ENCODE results near the gene MATN4.
A peak's percentile ranks its signal among the peaks of the same experiment; 100 is the strongest.

Gene MATN4

GRCh38 chr20:45290677-45291355 is 17.3 kb downstream of the MATN4 start:
- peak; percentile 12 to 37 for DNase-seq (ENCODE audit: low read depth in 2 of 2)

GRCh38 chr20:45289942-45290676 is 18.0 kb downstream of the MATN4 start:
- no peak for DNase-seq (ENCODE audit: low read depth in 2 of 2)

- DNase-seq (ENCODE audit: low read depth in 2 of 2) = no peak
Observed at GRCh38 chr20:45288860-45289259, 19.2 kb downstream of the MATN4 start.

GRCh38 chr20:45288376-45288775 is 19.7 kb downstream of the MATN4 start:
- DNase-seq (ENCODE audit: low read depth in 2 of 2) = no peak

- no peak for DNase-seq (ENCODE audit: low read depth in 2 of 2)
Observed at GRCh38 chr20:45283551-45284057, 24.5 kb downstream of the MATN4 start.

GRCh38 chr20:45282700-45283550 is 25.2 kb downstream of the MATN4 start:
- no peak for DNase-seq (ENCODE audit: low read depth in 2 of 2)

GRCh38 chr20:45279992-45280391 is 28.1 kb downstream of the MATN4 start:
- no peak for DNase-seq (ENCODE audit: low read depth in 2 of 2)

- no peak for DNase-seq (ENCODE audit: low read depth in 2 of 2)
Observed at GRCh38 chr20:45275338-45275737, 32.8 kb downstream of the MATN4 start.

- no peak for DNase-seq (ENCODE audit: low read depth in 2 of 2)
Observed at GRCh38 chr20:45269754-45270270, 38.3 kb downstream of the MATN4 start.

- DNase-seq (ENCODE audit: low read depth in 2 of 2) = no peak
Observed at GRCh38 chr20:45269056-45269455, 39.0 kb downstream of the MATN4 start.

- no peak for DNase-seq (ENCODE audit: low read depth in 2 of 2)
Observed at GRCh38 chr20:45268531-45268930, 39.6 kb downstream of the MATN4 start.

- no peak for DNase-seq (ENCODE audit: low read depth in 2 of 2)
Observed at GRCh38 chr20:45266977-45267376, 41.1 kb downstream of the MATN4 start.

- no peak for DNase-seq (ENCODE audit: low read depth in 2 of 2)
Observed at GRCh38 chr20:45263556-45264266, 44.4 kb downstream of the MATN4 start.

- no peak for DNase-seq (ENCODE audit: low read depth in 2 of 2)
Observed at GRCh38 chr20:45258664-45259063, 49.4 kb downstream of the MATN4 start.

GRCh38 chr20:45258259-45258658 is 49.8 kb downstream of the MATN4 start:
- DNase-seq (ENCODE audit: low read depth in 2 of 2) = no peak

GRCh38 chr20:45257711-45258110 is 50.4 kb downstream of the MATN4 start:
- no peak for DNase-seq (ENCODE audit: low read depth in 2 of 2)

GRCh38 chr20:45257161-45257560 is 50.9 kb downstream of the MATN4 start:
- no peak for DNase-seq (ENCODE audit: low read depth in 2 of 2)

GRCh38 chr20:45254383-45255262 is 53.5 kb downstream of the MATN4 start, which contains the start of gene SLPI:
TSS of gene SLPI (minus strand) at chr20:45254564. CDS start at chr20:45254543, 21 bp downstream.
- DNase-seq (ENCODE audit: low read depth in 2 of 2) = no peak

GRCh38 chr20:45253261-45253660 is 54.8 kb downstream of the MATN4 start:
- no peak for DNase-seq (ENCODE audit: low read depth in 2 of 2)

- no peak for DNase-seq (ENCODE audit: low read depth in 2 of 2)
Observed at GRCh38 chr20:45251884-45252560, 56.1 kb downstream of the MATN4 start.

All from stimulated activated CD8-positive, alpha-beta memory T cell treated with anti-CD3 and anti-CD28 coated beads, Interleukin-2, amount 100 ng/mL, for 1 hour (primary cell).